IMR-90 (cell line): Measurements from ENCODE around the gene ARHGEF1. TPM values are rescaled to one million over a fixed set of nuclear protein-coding genes. Genes with fewer than 3 reads are reported as not detected.

Source experiments
- ATAC-seq: fragments of 200-7000 bp; cut with Tn5 transposase; 2 replicates; pipeline ENCODE4 v1.9.1; 2020; ENCODE audit warnings: low read depth, mild to moderate bottlenecking, moderate library complexity
- BruUV-seq: library from RNA; stranded (reverse); fragments of 400-500 nt; replicated peaks from 2 replicates; lab custom pipeline; 2021; lab: Mats Ljungman, UMichigan
- CTCF ChIA-PET: fragments of 300-600 bp; formaldehyde crosslinking; extraction: SDS; loops from one replicate; lab custom pipeline; 2021; ENCODE audit warnings: antibody characterized with exemption; lab: Yijun Ruan, JAX
- POLR2A ChIA-PET: fragments of 300-600 bp; sonication (Branson Sonifier 250); formaldehyde crosslinking; loops from one replicate; lab custom pipeline; 2022; ENCODE audit warnings: antibody characterized with exemption; ENCODE audit not compliant: unreplicated experiment; lab: Charles Lee
- DNase-seq: peaks from one replicate; pipeline ENCODE4 v3.0.0; 2013
- H2AFZ ChIP-seq: replicated peaks from 2 replicates; pipeline ENCODE3; 2013; ENCODE audit warnings: low read length, mild to moderate bottlenecking; ENCODE audit not compliant: poor library complexity
- H2AK5ac ChIP-seq: 2 replicates; pipeline ENCODE4 v1.6.1; 2013; ENCODE audit warnings: low read depth, low read length, inconsistent platforms
- H2AK9ac ChIP-seq: replicated peaks from 2 replicates; pipeline ENCODE3; 2013; ENCODE audit warnings: mild to moderate bottlenecking, low read depth, low read length, moderate library complexity; ENCODE audit not compliant: poor library complexity
- H2BK120ac ChIP-seq: 2 replicates; pipeline ENCODE4 v1.6.1; 2013; ENCODE audit warnings: low read depth, low read length, inconsistent platforms
- H2BK15ac ChIP-seq: 3 replicates; pipeline ENCODE4 v1.6.1; 2013; ENCODE audit warnings: low read depth, low read length, inconsistent platforms
- H2BK20ac ChIP-seq: 2 replicates; pipeline ENCODE4 v1.6.1; 2013; ENCODE audit warnings: low read depth, mild to moderate bottlenecking, inconsistent platforms, low read length, moderate library complexity
- H2BK5ac ChIP-seq: 2 replicates; pipeline ENCODE4 v1.6.1; 2013; ENCODE audit warnings: mild to moderate bottlenecking, low read depth, low read length, inconsistent platforms; ENCODE audit not compliant: poor library complexity, severe bottlenecking
- H3K14ac ChIP-seq: replicated peaks from 2 replicates; pipeline ENCODE4 v1.6.1; 2013; ENCODE audit warnings: low read depth, low read length, inconsistent platforms
- H3K18ac ChIP-seq: 2 replicates; pipeline ENCODE4 v1.6.1; 2013; ENCODE audit warnings: low read depth, low read length, control low read depth
- H3K23ac ChIP-seq: 2 replicates; pipeline ENCODE4 v1.6.1; 2013; ENCODE audit warnings: low read depth, low read length, inconsistent platforms
- H3K27ac ChIP-seq: 2 replicates; pipeline ENCODE4 v1.5.1; 2013; ENCODE audit warnings: mild to moderate bottlenecking, control low read depth, low read length; ENCODE audit not compliant: insufficient read depth
- H3K27me3 ChIP-seq: 2 replicates; pipeline ENCODE4 v1.6.1; 2013; ENCODE audit warnings: low read length; ENCODE audit not compliant: control insufficient read depth, insufficient read depth
- H3K36me3 ChIP-seq: 2 replicates; pipeline ENCODE4 v1.6.1; 2013; ENCODE audit warnings: low read length, mixed read lengths; ENCODE audit not compliant: control insufficient read depth, insufficient read depth
- H3K4ac ChIP-seq: 2 replicates; pipeline ENCODE4 v1.6.1; 2013; ENCODE audit warnings: low read depth, low read length, inconsistent platforms
- H3K4me1 ChIP-seq: 2 replicates; pipeline ENCODE4 v1.6.1; 2013; ENCODE audit warnings: low read length, mixed read lengths; ENCODE audit not compliant: control insufficient read depth, insufficient read depth
- H3K4me2 ChIP-seq: 2 replicates; pipeline ENCODE4 v1.6.1; 2013; ENCODE audit warnings: low read depth, mild to moderate bottlenecking, control low read depth, low read length, moderate library complexity
- H3K4me3 ChIP-seq: 2 replicates; pipeline ENCODE4 v1.5.1; 2013; ENCODE audit warnings: low read depth, mild to moderate bottlenecking, control low read depth, low read length, moderate library complexity; ENCODE audit not compliant: insufficient read depth
- H3K56ac ChIP-seq: 2 replicates; pipeline ENCODE4 v1.6.1; 2013; ENCODE audit warnings: low read length, inconsistent platforms; ENCODE audit not compliant: insufficient read depth; ENCODE audit errors: extremely low read depth
- H3K79me1 ChIP-seq, 2 experiments: 2 replicates each; pipeline ENCODE4 v1.6.1; 2013; ENCODE audit warnings: low read length in 2 of 2, inconsistent platforms in 1 of 2, low read depth in 1 of 2
- H3K9ac ChIP-seq: 2 replicates; pipeline ENCODE4 v1.6.1; 2013; ENCODE audit warnings: low read depth, low read length, control low read depth
- H3K9me1 ChIP-seq: 2 replicates; pipeline ENCODE4 v1.6.1; 2013; ENCODE audit warnings: low read length, inconsistent platforms; ENCODE audit not compliant: insufficient read depth
- H3K9me3 ChIP-seq: 2 replicates; pipeline ENCODE4 v1.6.1; 2013; ENCODE audit warnings: low read length; ENCODE audit not compliant: control insufficient read depth, insufficient read depth
- H4K20me1 ChIP-seq: 2 replicates; pipeline ENCODE4 v1.6.1; 2013; ENCODE audit warnings: low read length, inconsistent platforms; ENCODE audit not compliant: insufficient read depth
- H4K5ac ChIP-seq: 2 replicates; pipeline ENCODE4 v1.6.1; 2013; ENCODE audit warnings: mild to moderate bottlenecking, low read depth, low read length, control low read depth
- H4K8ac ChIP-seq, 2 experiments: 2 replicates each; pipeline ENCODE4 v1.6.1; 2013; ENCODE audit warnings: low read depth in 2 of 2, low read length in 2 of 2, control low read depth in 1 of 2, inconsistent platforms in 1 of 2
- H4K91ac ChIP-seq: 2 replicates; pipeline ENCODE4 v1.6.1; 2013; ENCODE audit warnings: low read depth, low read length, inconsistent platforms; ENCODE audit not compliant: insufficient read depth
- MAZ ChIP-seq: IDR thresholded peaks from 2 replicates; pipeline ENCODE4 v1.6.1; 2012; ENCODE audit warnings: low read depth, mild to moderate bottlenecking, low read length, improper control_type of control experiment, moderate library complexity, borderline replicate concordance
- SMC3 ChIP-seq: fragments of 150-350 bp; IDR thresholded peaks from 2 replicates; pipeline ENCODE4 v1.6.1; 2016; ENCODE audit warnings: low read depth, mild to moderate bottlenecking, antibody characterized with exemption, low read length, moderate library complexity
- WGBS, 2 experiments: methylation state at CpG; one replicate each; pipeline versions ENCODE4 v1.1.5 to v1.1.7; 2013; ENCODE audit warnings: missing lambda C conversion rate in 2 of 2; ENCODE audit not compliant: insufficient read length in 1 of 2; ENCODE audit errors: extremely low coverage in 2 of 2; 5-methylcytosine and 5-hydroxymethylcytosine counted together
- dilution Hi-C: fragments of 300-500 bp; cut with HindIII; formaldehyde crosslinking; loops from one replicate; pipeline ENCODE4 v1.14.3; 2018; ENCODE audit warnings: low sequenced_read_pairs; ENCODE audit not compliant: unreplicated experiment
- in situ Hi-C: fragments of 300-500 bp; cut with MboI; formaldehyde crosslinking; loops from 3 replicates; pipeline ENCODE4 v1.14.3; 2019; ENCODE audit warnings: low sequenced_read_pairs, inconsistent platforms, mixed read lengths
- intact Hi-C: fragments of 100-400 bp; cut with micrococcal nuclease; formaldehyde crosslinking; loops from 2 replicates; pipeline ENCODE4 v1.10.0; 2022
- polyA plus RNA-seq, 3 experiments: library from polyadenylated mRNA; depleted of rRNA; stranded (reverse); fragments of >200 nt; gene quantifications; 2 replicates each; pipeline ENCODE4 v1.2.3, GENCODE V29; 2012; ENCODE audit warnings: low replicate concordance in 1 of 3
- total RNA-seq: library from RNA; depleted of rRNA; stranded (reverse); fragments of >200 nt; gene quantifications from 2 replicates; pipeline ENCODE4 v1.2.3, GENCODE V29; 2012
- TF ChIP-seq, protein P1 (sequence below): conservative IDR thresholded peaks from 2 replicates; pipeline ENCODE4 v1.5.1; 2012; ENCODE audit warnings: mild to moderate bottlenecking, low read depth, low read length, improper control_type of control experiment

ARHGEF1 gene
- total and polyA plus RNA-seq, 2 of the 4 experiments (the other 2 are of a cell fraction) = 11.5 to 47.1 TPM

DNA sequence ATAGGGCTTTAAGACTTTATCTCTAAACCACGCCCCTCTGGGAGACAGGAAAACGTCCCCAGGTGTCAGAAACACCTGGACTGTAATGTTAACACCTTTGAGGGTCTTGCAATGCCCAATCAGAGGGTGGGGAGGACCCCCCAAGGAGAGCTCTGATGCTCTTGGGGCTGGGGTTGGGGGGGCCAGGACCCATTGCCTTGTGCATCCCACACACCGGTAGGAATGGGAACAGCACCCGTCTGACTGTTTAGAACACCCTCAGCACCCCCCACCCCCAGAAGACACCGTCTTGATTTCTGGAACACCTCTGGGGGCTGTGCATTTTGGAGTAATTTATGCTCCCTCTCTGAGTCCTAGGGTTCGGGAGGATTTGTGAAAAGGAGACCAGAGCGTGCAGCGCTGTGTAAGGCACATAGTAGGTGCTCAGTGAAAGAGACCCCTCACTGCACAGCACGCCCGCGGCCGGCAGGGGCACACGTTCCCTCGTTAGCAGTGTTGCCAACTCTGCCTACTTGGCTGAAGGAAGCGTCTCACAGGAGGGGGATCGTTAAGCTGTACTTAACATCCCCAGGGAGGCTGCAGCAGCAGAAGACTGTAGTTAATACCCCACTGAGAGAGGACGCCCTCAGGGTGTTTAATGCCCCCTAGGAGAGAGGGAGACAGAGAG is 48.1 kb downstream of the ARHGEF1 start:
- no peak overlapping the region for H3K4ac ChIP-seq
- H3K56ac ChIP-seq = no peak overlapping the region
- H2BK120ac ChIP-seq = no peak overlapping the region
- peaks cover 83% of the 10 kb centered on the region for H3K27me3 ChIP-seq
- DNase-seq = no peak
- H3K27ac ChIP-seq = no peak overlapping the region
- in situ Hi-C loops (no loop called here), dilution Hi-C loops (no loop called here), intact Hi-C loops (loop anchor here (5.0 kb wide), 1 partner anchor 49 kb away; the partner anchor contains the start of gene ARHGEF1)
- no CpG with 5 or more reads among the region's 17 CpGs for WGBS, 2 experiments
- no peaks in the 10 kb centered on the region; the same call in 1 of the 2 replicates for H3K9me1 ChIP-seq
- no TSS peak for BruUV-seq
- no peak overlapping the region for H3K18ac ChIP-seq
- H3K79me1 ChIP-seq = no peaks in the 10 kb centered on the region
- H3K4me1 ChIP-seq = peaks cover 12% of the 10 kb centered on the region
- H2BK15ac ChIP-seq = no peak overlapping the region
- POLR2A ChIA-PET = no interaction called here
- no peak overlapping the region for H3K14ac ChIP-seq
- no peak overlapping the region for H2AK5ac ChIP-seq
- H3K9ac ChIP-seq = no peak overlapping the region
- no peak overlapping the region for H4K91ac ChIP-seq
- ATAC-seq = no peak
- no peak overlapping the region for H3K23ac ChIP-seq
- H3K36me3 ChIP-seq = no peaks in the 10 kb centered on the region
- H2AK9ac ChIP-seq = no peak overlapping the region
- H3K4me3 ChIP-seq = no peak overlapping the region
- peaks cover 11% of the 10 kb centered on the region for H4K20me1 ChIP-seq
- CTCF ChIA-PET = no interaction called here
- no peak overlapping the region for H4K8ac ChIP-seq
- TF ChIP-seq MAZ (no peak), SMC3 (no peak)
- TF ChIP-seq, protein P1, sequence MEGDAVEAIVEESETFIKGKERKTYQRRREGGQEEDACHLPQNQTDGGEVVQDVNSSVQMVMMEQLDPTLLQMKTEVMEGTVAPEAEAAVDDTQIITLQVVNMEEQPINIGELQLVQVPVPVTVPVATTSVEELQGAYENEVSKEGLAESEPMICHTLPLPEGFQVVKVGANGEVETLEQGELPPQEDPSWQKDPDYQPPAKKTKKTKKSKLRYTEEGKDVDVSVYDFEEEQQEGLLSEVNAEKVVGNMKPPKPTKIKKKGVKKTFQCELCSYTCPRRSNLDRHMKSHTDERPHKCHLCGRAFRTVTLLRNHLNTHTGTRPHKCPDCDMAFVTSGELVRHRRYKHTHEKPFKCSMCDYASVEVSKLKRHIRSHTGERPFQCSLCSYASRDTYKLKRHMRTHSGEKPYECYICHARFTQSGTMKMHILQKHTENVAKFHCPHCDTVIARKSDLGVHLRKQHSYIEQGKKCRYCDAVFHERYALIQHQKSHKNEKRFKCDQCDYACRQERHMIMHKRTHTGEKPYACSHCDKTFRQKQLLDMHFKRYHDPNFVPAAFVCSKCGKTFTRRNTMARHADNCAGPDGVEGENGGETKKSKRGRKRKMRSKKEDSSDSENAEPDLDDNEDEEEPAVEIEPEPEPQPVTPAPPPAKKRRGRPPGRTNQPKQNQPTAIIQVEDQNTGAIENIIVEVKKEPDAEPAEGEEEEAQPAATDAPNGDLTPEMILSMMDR = peak; percentile 36
- H2BK5ac ChIP-seq = no peak overlapping the region
- H3K4me2 ChIP-seq = no peak overlapping the region
- no peak overlapping the region for H2BK20ac ChIP-seq
- H3K9me3 ChIP-seq = peaks cover 3% of the 10 kb centered on the region; the same call in 1 of the 2 replicates
- no peak overlapping the region for H2AFZ ChIP-seq
- no peak overlapping the region for H4K5ac ChIP-seq
